Measurements from ENCODE around the gene PARVB. TPM values are rescaled to one million over a fixed set of nuclear protein-coding genes. Genes with fewer than 3 reads are reported as not detected.

The PARVB gene
- total and polyA plus RNA-seq, 9 of the 15 experiments (the other 6 are each of a cell fraction or from before 2014, with no cell fraction given), result 1.1 to 59.2 (median 29.2) TPM

- Histone ChIP-seq H3K27me3 (ENCODE audit: control insufficient read depth in 2 of 2, insufficient read depth in 2 of 2, low read length in 2 of 2) (no peaks in the 10 kb centered on the region), H4K20me1 (replicated peaks; ENCODE audit: control insufficient read depth, insufficient read depth, low read length) (no peaks in the 10 kb centered on the region), H3K36me3 (ENCODE audit: control insufficient read depth, insufficient read depth, low read length) (0 out of 3 replicates have a peak, but pooled peaks cover 2% of the 10 kb centered on the region), H3K4me2 (ENCODE audit: insufficient read depth, low read length) (no peak overlapping the region), H3K9ac (ENCODE audit: insufficient read depth in 1 of 2, low read depth in 2 of 2, low read length in 2 of 2) (no peak overlapping the region), H3K79me2 (ENCODE audit: control insufficient read depth, insufficient read depth, low read length) (no peaks in the 10 kb centered on the region), H3K4me1 (replicated peaks in 1 of 2; ENCODE audit: control insufficient read depth in 2 of 2, insufficient read depth in 2 of 2, low read length in 2 of 2) (peaks cover 0 to 13% of the 10 kb centered on the region in 2 experiments; a peak in 2 of 5 replicates), H3K4me3 (no peak overlapping the region), H3K27ac (ENCODE audit: extremely low read depth, low read depth, low read length) (no peak overlapping the region), H2AFZ (ENCODE audit: low read depth, low read length) (no peak overlapping the region), H3K9me1 (ENCODE audit: control insufficient read depth, insufficient read depth, low read length) (peaks cover 5% of the 10 kb centered on the region), H3K9me3 (replicated peaks; ENCODE audit: control insufficient read depth, insufficient read depth, low read depth, low read length) (no peaks in the 10 kb centered on the region)
- ATAC-seq, result no peak
- intact Hi-C loops (cut with micrococcal nuclease), result no loop called here
- TF ChIP-seq ZNF232 (CRISPR knock-in tag; IDR thresholded peaks at IDR 0.05) (no peak), ZNF384 (IDR thresholded peaks at IDR 0.05; ENCODE audit: low read depth, low read length) (no peak), BACH1 (tag; IDR thresholded peaks at IDR 0.05) (no peak), TEAD2 (tag; IDR thresholded peaks at IDR 0.05) (no peak), GABPA (tag; conservative IDR thresholded peaks at IDR 0.05; ENCODE audit: low read depth) (no peak), GATA2 (CRISPR knock-in tag; IDR thresholded peaks at IDR 0.05) (no peak), PHB2 (IDR thresholded peaks at IDR 0.05; ENCODE audit: low read depth) (no peak), KLF10 (CRISPR knock-in tag; IDR thresholded peaks at IDR 0.05) (no peak), ZNF239 (CRISPR knock-in tag; IDR thresholded peaks at IDR 0.05) (no peak), PPARD (CRISPR knock-in tag; IDR thresholded peaks at IDR 0.05) (no peak), L3MBTL2 (IDR thresholded peaks at IDR 0.05) (no peak), STAT6 (CRISPR knock-in tag; IDR thresholded peaks at IDR 0.05) (no peak)
- TF ChIP-seq, protein P1, sequence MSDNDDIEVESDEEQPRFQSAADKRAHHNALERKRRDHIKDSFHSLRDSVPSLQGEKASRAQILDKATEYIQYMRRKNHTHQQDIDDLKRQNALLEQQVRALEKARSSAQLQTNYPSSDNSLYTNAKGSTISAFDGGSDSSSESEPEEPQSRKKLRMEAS (CRISPR knock-in tag; IDR thresholded peaks at IDR 0.05), result no peak
- TF ChIP-seq, protein P2, sequence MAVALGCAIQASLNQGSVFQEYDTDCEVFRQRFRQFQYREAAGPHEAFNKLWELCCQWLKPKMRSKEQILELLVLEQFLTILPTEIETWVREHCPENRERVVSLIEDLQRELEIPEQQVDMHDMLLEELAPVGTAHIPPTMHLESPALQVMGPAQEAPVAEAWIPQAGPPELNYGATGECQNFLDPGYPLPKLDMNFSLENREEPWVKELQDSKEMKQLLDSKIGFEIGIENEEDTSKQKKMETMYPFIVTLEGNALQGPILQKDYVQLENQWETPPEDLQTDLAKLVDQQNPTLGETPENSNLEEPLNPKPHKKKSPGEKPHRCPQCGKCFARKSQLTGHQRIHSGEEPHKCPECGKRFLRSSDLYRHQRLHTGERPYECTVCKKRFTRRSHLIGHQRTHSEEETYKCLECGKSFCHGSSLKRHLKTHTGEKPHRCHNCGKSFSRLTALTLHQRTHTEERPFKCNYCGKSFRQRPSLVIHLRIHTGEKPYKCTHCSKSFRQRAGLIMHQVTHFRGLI (CRISPR knock-in tag; IDR thresholded peaks at IDR 0.05), result no peak
- TF ChIP-seq, protein P3, sequence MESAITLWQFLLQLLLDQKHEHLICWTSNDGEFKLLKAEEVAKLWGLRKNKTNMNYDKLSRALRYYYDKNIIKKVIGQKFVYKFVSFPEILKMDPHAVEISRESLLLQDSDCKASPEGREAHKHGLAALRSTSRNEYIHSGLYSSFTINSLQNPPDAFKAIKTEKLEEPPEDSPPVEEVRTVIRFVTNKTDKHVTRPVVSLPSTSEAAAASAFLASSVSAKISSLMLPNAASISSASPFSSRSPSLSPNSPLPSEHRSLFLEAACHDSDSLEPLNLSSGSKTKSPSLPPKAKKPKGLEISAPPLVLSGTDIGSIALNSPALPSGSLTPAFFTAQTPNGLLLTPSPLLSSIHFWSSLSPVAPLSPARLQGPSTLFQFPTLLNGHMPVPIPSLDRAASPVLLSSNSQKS (CRISPR knock-in tag; IDR thresholded peaks at IDR 0.05), result no peak
- POLR2A ChIA-PET, result no interaction called here
- 95% methylated on average over 4 of the region's 10 CpGs for WGBS (ENCODE audit: insufficient coverage, low coverage, missing lambda C conversion rate)
- no peak for FAIRE-seq
- in situ Hi-C loops (cut with MboI), result no loop called here
- CTCF ChIA-PET (ENCODE audit: low intra/inter-chr PET ratio), result no interaction called here
- DNase-seq (ENCODE audit: extremely low read depth in 1 of 4, low spot score in 3 of 4), result no peak
- no TSS peak for BruUV-seq (replicated peaks)
Observed at GRCh38 chr22:44144046-44144569, 120.0 kb downstream of the PARVB start.
